Measurements from ENCODE around the gene FANCF.
A peak's percentile ranks its signal among the peaks of the same experiment; 100 is the strongest.

The FANCF gene

DNA sequence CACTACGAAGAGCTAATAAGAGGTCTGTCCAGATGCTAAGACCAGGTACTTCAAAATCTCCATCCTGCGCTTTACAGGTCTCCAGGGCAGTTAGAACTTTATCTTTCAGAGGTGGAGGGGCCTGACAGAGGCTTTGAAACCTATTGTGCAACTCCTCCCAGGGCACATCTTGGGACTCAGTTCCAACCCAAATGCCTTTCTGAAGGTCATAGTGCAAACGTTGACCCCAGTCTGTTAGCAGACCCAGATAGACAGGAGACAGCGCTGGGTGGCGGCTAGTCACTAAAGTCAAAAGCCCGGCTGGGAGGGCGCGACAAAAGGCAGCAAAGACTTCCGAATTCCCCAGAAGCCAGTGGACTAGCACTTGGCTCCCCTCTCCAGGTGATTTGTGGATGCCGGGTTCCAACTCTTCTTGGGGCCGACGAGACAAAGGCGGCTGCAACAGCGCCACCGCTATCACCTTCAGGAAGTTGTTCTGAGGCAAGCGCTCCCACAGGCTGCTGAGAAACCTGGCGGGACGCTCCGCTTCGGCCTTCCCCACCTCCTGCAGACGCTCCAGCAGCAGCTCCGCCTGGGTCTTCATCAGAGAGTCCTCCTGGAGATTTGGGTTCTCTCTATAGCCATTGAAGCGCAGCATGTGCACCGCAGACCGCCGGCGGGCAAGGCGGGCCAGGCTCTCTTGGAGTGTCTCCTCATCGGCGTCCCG lies 728 bp downstream of the FANCF start:
- peak; percentile 51 for DNase-seq (ENCODE audit: low spot score)

- DNase-seq (ENCODE audit: low spot score) = no peak
Observed at GRCh38 chr11:22617868-22618267, 7.8 kb downstream of the FANCF start.

DNA sequence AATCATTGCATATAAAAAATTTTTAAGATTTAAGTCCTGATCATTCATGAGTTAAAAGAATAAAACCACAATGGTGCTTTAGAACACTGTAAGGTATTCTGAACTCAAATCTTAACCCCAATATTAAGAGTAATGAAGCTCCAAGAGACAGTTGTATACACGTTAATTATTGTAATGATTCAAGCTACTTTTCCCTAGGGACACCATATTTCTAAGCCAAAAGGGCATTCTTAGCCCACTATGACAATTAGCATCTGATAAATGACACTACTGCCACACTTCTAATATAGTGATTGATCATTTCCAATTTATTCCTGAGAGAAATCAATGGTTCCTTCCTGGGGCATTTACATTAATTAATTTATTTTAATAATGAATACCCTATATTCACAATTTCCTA lies 21.7 kb downstream of the FANCF start:
- DNase-seq (ENCODE audit: low spot score) = no peak

DNA sequence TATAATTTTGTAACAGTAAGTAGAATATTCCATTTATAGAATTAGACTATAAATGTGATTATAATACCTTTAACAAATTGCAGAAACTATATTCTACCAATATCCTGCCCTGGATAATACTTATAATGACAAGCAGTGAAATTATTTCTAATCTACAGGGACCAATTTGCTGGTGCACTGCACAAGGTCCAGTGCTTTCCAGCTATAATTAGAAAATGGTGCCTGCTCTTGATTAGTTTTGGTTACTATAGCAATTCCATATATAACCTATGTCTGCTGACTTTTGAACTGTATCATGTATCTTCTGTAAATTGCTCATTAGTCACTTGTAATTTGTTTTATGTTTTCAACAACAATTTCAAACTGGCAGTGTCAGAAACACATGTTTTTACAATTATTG lies 23.1 kb downstream of the FANCF start:
- no peak for DNase-seq (ENCODE audit: low spot score)

- DNase-seq (ENCODE audit: low spot score) = no peak
Observed at GRCh38 chr11:22599458-22599857, 26.2 kb downstream of the FANCF start.

- no peak for DNase-seq (ENCODE audit: low spot score)
Observed at GRCh38 chr11:22597062-22597461, 28.6 kb downstream of the FANCF start.

DNA sequence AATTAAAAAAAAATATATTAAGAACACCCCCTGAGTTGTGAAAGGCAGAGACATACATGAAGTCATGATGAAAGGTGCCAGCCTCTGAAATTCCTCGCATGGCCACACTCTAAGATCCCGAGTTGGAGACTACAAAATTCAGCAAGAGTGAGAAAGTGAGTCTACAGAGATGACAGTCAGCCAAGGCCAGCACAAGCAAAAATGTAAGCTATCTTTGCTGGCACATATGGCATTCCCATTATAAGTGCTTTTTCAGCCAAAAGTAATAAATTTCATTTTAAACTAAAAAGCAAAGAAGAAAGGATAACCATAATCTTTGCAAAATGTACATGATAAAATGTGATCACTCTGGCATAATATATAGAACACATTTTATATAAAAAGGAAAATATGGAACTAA lies 40.6 kb downstream of the FANCF start:
- DNase-seq (ENCODE audit: low spot score) = no peak

GRCh38 chr11:22583963-22584492 lies 41.6 kb downstream of the FANCF start:
- DNase-seq (ENCODE audit: low spot score) = no peak

GRCh38 chr11:22582151-22582410 lies 43.5 kb downstream of the FANCF start:
- DNase-seq (ENCODE audit: low spot score) = no peak

DNA sequence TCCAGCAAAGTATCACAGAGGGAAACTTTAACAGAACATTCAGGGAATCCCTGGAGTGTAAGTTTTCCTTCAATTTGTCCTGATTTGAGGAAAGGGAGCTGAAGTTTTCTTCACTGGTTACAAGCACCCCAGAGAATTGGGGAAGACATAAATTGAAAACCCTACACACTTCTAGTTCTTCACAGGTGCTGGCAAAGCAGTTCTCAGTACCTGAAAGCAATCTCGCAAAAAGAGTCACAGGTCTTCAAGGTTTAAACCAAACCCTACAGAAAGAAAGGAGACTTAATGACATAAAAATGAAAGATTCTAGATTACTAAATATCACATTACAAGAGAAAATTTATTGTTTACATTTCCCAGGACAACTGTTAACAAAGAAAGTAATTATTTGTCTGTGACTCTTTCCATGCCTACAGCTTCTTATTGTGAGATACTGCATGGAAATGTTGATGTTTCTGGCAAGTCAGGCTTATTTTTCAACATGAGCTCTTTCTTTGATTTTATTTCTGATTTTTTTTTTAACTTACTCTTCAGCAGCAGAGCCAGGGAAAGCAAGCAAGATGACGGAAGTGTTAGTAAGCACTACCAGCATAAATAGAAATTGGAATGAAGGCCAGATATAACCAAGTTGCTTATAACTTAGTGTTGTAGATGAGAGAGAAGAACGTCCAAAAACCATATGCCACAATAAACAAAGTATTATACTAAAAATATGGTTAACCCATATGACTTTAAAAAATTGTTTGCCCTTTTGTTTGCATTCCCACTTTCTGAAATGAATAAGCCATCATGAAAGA lies 44.1 kb downstream of the FANCF start:
- DNase-seq (ENCODE audit: low spot score) = no peak

- no peak for DNase-seq (ENCODE audit: low spot score)
Observed at GRCh38 chr11:22577854-22578253, 47.8 kb downstream of the FANCF start.
